IMR-90 (cell line): Measurements from ENCODE around the gene SLC39A3. TPM values are rescaled to one million over a fixed set of nuclear protein-coding genes. Genes with fewer than 3 reads are reported as not detected.

Source experiments
- ATAC-seq: fragments of 200-7000 bp; cut with Tn5 transposase; 2 replicates; pipeline ENCODE4 v1.9.1; 2020; ENCODE audit warnings: low read depth, mild to moderate bottlenecking, moderate library complexity
- BruUV-seq: library from RNA; stranded (reverse); fragments of 400-500 nt; replicated peaks from 2 replicates; lab custom pipeline; 2021; lab: Mats Ljungman, UMichigan
- CTCF ChIA-PET: fragments of 300-600 bp; formaldehyde crosslinking; extraction: SDS; loops from one replicate; lab custom pipeline; 2021; ENCODE audit warnings: antibody characterized with exemption; lab: Yijun Ruan, JAX
- POLR2A ChIA-PET: fragments of 300-600 bp; sonication (Branson Sonifier 250); formaldehyde crosslinking; loops from one replicate; lab custom pipeline; 2022; ENCODE audit warnings: antibody characterized with exemption; ENCODE audit not compliant: unreplicated experiment; lab: Charles Lee
- DNase-seq: peaks from one replicate; pipeline ENCODE4 v3.0.0; 2013
- H2AFZ ChIP-seq: replicated peaks from 2 replicates; pipeline ENCODE3; 2013; ENCODE audit warnings: low read length, mild to moderate bottlenecking; ENCODE audit not compliant: poor library complexity
- H2AK5ac ChIP-seq: 2 replicates; pipeline ENCODE4 v1.6.1; 2013; ENCODE audit warnings: low read depth, low read length, inconsistent platforms
- H2AK9ac ChIP-seq: replicated peaks from 2 replicates; pipeline ENCODE3; 2013; ENCODE audit warnings: mild to moderate bottlenecking, low read depth, low read length, moderate library complexity; ENCODE audit not compliant: poor library complexity
- H2BK120ac ChIP-seq: 2 replicates; pipeline ENCODE4 v1.6.1; 2013; ENCODE audit warnings: low read depth, low read length, inconsistent platforms
- H2BK15ac ChIP-seq: 3 replicates; pipeline ENCODE4 v1.6.1; 2013; ENCODE audit warnings: low read depth, low read length, inconsistent platforms
- H2BK20ac ChIP-seq: 2 replicates; pipeline ENCODE4 v1.6.1; 2013; ENCODE audit warnings: low read depth, mild to moderate bottlenecking, inconsistent platforms, low read length, moderate library complexity
- H2BK5ac ChIP-seq: 2 replicates; pipeline ENCODE4 v1.6.1; 2013; ENCODE audit warnings: mild to moderate bottlenecking, low read depth, low read length, inconsistent platforms; ENCODE audit not compliant: poor library complexity, severe bottlenecking
- H3K14ac ChIP-seq: replicated peaks from 2 replicates; pipeline ENCODE4 v1.6.1; 2013; ENCODE audit warnings: low read depth, low read length, inconsistent platforms
- H3K18ac ChIP-seq: 2 replicates; pipeline ENCODE4 v1.6.1; 2013; ENCODE audit warnings: low read depth, low read length, control low read depth
- H3K23ac ChIP-seq: 2 replicates; pipeline ENCODE4 v1.6.1; 2013; ENCODE audit warnings: low read depth, low read length, inconsistent platforms
- H3K27ac ChIP-seq: 2 replicates; pipeline ENCODE4 v1.5.1; 2013; ENCODE audit warnings: mild to moderate bottlenecking, control low read depth, low read length; ENCODE audit not compliant: insufficient read depth
- H3K27me3 ChIP-seq: 2 replicates; pipeline ENCODE4 v1.6.1; 2013; ENCODE audit warnings: low read length; ENCODE audit not compliant: control insufficient read depth, insufficient read depth
- H3K36me3 ChIP-seq: 2 replicates; pipeline ENCODE4 v1.6.1; 2013; ENCODE audit warnings: low read length, mixed read lengths; ENCODE audit not compliant: control insufficient read depth, insufficient read depth
- H3K4ac ChIP-seq: 2 replicates; pipeline ENCODE4 v1.6.1; 2013; ENCODE audit warnings: low read depth, low read length, inconsistent platforms
- H3K4me1 ChIP-seq: 2 replicates; pipeline ENCODE4 v1.6.1; 2013; ENCODE audit warnings: low read length, mixed read lengths; ENCODE audit not compliant: control insufficient read depth, insufficient read depth
- H3K4me2 ChIP-seq: 2 replicates; pipeline ENCODE4 v1.6.1; 2013; ENCODE audit warnings: low read depth, mild to moderate bottlenecking, control low read depth, low read length, moderate library complexity
- H3K4me3 ChIP-seq: 2 replicates; pipeline ENCODE4 v1.5.1; 2013; ENCODE audit warnings: low read depth, mild to moderate bottlenecking, control low read depth, low read length, moderate library complexity; ENCODE audit not compliant: insufficient read depth
- H3K56ac ChIP-seq: 2 replicates; pipeline ENCODE4 v1.6.1; 2013; ENCODE audit warnings: low read length, inconsistent platforms; ENCODE audit not compliant: insufficient read depth; ENCODE audit errors: extremely low read depth
- H3K79me1 ChIP-seq, 2 experiments: 2 replicates each; pipeline ENCODE4 v1.6.1; 2013; ENCODE audit warnings: low read length in 2 of 2, inconsistent platforms in 1 of 2, low read depth in 1 of 2
- H3K9ac ChIP-seq: 2 replicates; pipeline ENCODE4 v1.6.1; 2013; ENCODE audit warnings: low read depth, low read length, control low read depth
- H3K9me1 ChIP-seq: 2 replicates; pipeline ENCODE4 v1.6.1; 2013; ENCODE audit warnings: low read length, inconsistent platforms; ENCODE audit not compliant: insufficient read depth
- H3K9me3 ChIP-seq: 2 replicates; pipeline ENCODE4 v1.6.1; 2013; ENCODE audit warnings: low read length; ENCODE audit not compliant: control insufficient read depth, insufficient read depth
- H4K20me1 ChIP-seq: 2 replicates; pipeline ENCODE4 v1.6.1; 2013; ENCODE audit warnings: low read length, inconsistent platforms; ENCODE audit not compliant: insufficient read depth
- H4K5ac ChIP-seq: 2 replicates; pipeline ENCODE4 v1.6.1; 2013; ENCODE audit warnings: mild to moderate bottlenecking, low read depth, low read length, control low read depth
- H4K8ac ChIP-seq, 2 experiments: 2 replicates each; pipeline ENCODE4 v1.6.1; 2013; ENCODE audit warnings: low read depth in 2 of 2, low read length in 2 of 2, control low read depth in 1 of 2, inconsistent platforms in 1 of 2
- H4K91ac ChIP-seq: 2 replicates; pipeline ENCODE4 v1.6.1; 2013; ENCODE audit warnings: low read depth, low read length, inconsistent platforms; ENCODE audit not compliant: insufficient read depth
- ELK1 ChIP-seq: fragments of 150-350 bp; IDR thresholded peaks from 2 replicates; pipeline ENCODE4 v1.6.1; 2016; ENCODE audit warnings: low read depth, mild to moderate bottlenecking, low read length, moderate library complexity, borderline replicate concordance
- FOS ChIP-seq: fragments of 150-350 bp; IDR thresholded peaks from 2 replicates; pipeline ENCODE4 v1.6.1; 2016; ENCODE audit warnings: low read depth, low read length
- MAZ ChIP-seq: IDR thresholded peaks from 2 replicates; pipeline ENCODE4 v1.6.1; 2012; ENCODE audit warnings: low read depth, mild to moderate bottlenecking, low read length, improper control_type of control experiment, moderate library complexity, borderline replicate concordance
- RAD21 ChIP-seq: IDR thresholded peaks from 2 replicates; pipeline ENCODE4 v1.6.1; 2012; ENCODE audit warnings: low read length, improper control_type of control experiment
- RCOR1 ChIP-seq: IDR thresholded peaks from 2 replicates; pipeline ENCODE4 v1.6.1; 2012; ENCODE audit warnings: mild to moderate bottlenecking, low read length, improper control_type of control experiment; ENCODE audit not compliant: insufficient replicate concordance
- SMC3 ChIP-seq: fragments of 150-350 bp; IDR thresholded peaks from 2 replicates; pipeline ENCODE4 v1.6.1; 2016; ENCODE audit warnings: low read depth, mild to moderate bottlenecking, antibody characterized with exemption, low read length, moderate library complexity
- WGBS, 2 experiments: methylation state at CpG; one replicate each; pipeline versions ENCODE4 v1.1.5 to v1.1.7; 2013; ENCODE audit warnings: missing lambda C conversion rate in 2 of 2; ENCODE audit not compliant: insufficient read length in 1 of 2; ENCODE audit errors: extremely low coverage in 2 of 2; 5-methylcytosine and 5-hydroxymethylcytosine counted together
- dilution Hi-C: fragments of 300-500 bp; cut with HindIII; formaldehyde crosslinking; loops from one replicate; pipeline ENCODE4 v1.14.3; 2018; ENCODE audit warnings: low sequenced_read_pairs; ENCODE audit not compliant: unreplicated experiment
- in situ Hi-C: fragments of 300-500 bp; cut with MboI; formaldehyde crosslinking; loops from 3 replicates; pipeline ENCODE4 v1.14.3; 2019; ENCODE audit warnings: low sequenced_read_pairs, inconsistent platforms, mixed read lengths
- intact Hi-C: fragments of 100-400 bp; cut with micrococcal nuclease; formaldehyde crosslinking; loops from 2 replicates; pipeline ENCODE4 v1.10.0; 2022
- polyA plus RNA-seq, 3 experiments: library from polyadenylated mRNA; depleted of rRNA; stranded (reverse); fragments of >200 nt; gene quantifications; 2 replicates each; pipeline ENCODE4 v1.2.3, GENCODE V29; 2012; ENCODE audit warnings: low replicate concordance in 1 of 3
- total RNA-seq: library from RNA; depleted of rRNA; stranded (reverse); fragments of >200 nt; gene quantifications from 2 replicates; pipeline ENCODE4 v1.2.3, GENCODE V29; 2012

The SLC39A3 gene
- total and polyA plus RNA-seq, 2 of the 4 experiments (the other 2 are of a cell fraction), result 12.4 to 38.2 TPM

DNA sequence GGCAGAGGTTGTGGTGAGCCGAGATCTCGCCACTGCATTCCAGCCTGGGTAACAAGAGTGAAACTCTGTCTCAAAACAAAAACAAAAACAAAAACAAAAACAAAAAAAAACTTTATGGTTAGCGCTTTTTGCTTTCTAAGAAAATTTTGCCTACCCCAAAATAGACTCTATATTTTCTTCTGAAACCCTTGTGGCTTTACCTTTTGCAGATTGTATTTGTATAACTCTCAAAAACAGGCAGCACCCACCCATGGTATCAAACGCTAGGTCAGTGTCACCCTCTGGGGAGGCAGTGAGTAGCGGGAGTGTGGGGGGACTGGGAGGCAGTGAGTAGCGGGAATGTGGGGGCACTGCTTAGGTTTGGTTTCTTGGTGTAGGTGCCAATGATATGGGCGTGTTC, 7.5 kb upstream of the SLC39A3 start:
- no peaks in the 10 kb centered on the region for H3K36me3 ChIP-seq
- DNase-seq (no peak), ATAC-seq (no peak)
- no peak overlapping the region for H3K4ac ChIP-seq
- BruUV-seq, result no TSS peak
- H2BK20ac ChIP-seq, result no peak overlapping the region
- POLR2A ChIA-PET, result no interaction called here
- WGBS, 2 experiments, result 53% methylated on average over 3 of the region's 7 CpGs; no CpG with 5 or more reads in 1 of the 2 experiments
- H3K27me3 ChIP-seq, result peaks cover 1% of the 10 kb centered on the region; the same call in 1 of the 2 replicates
- no peaks in the 10 kb centered on the region for H3K79me1 ChIP-seq
- H4K8ac ChIP-seq, result no peak overlapping the region
- H4K20me1 ChIP-seq, result no peaks in the 10 kb centered on the region
- H3K56ac ChIP-seq, result no peak overlapping the region
- no peak overlapping the region for H2BK5ac ChIP-seq
- H2BK120ac ChIP-seq, result no peak overlapping the region
- H2AK5ac ChIP-seq, result no peak overlapping the region
- no peak overlapping the region for H3K18ac ChIP-seq
- no peaks in the 10 kb centered on the region for H3K4me1 ChIP-seq
- no peak overlapping the region for H4K5ac ChIP-seq
- no peak overlapping the region for H4K91ac ChIP-seq
- H3K4me3 ChIP-seq, result no peak overlapping the region
- no peaks in the 10 kb centered on the region for H3K9me1 ChIP-seq
- intact Hi-C loops (loop anchor here (10.0 kb wide), 1 partner anchor 273 kb away; the partner anchor contains the start of gene GADD45B), dilution Hi-C loops (no loop called here), in situ Hi-C loops (loop anchor here (5.0 kb wide), 1 partner anchor 100 kb away; no protein-coding TSS in a partner anchor)
- no peak overlapping the region for H3K14ac ChIP-seq
- TF ChIP-seq FOS (no peak), MAZ (no peak), ELK1 (no peak), RCOR1 (no peak), SMC3 (no peak), RAD21 (no peak)
- no peak overlapping the region for H3K27ac ChIP-seq
- H2AFZ ChIP-seq, result no peak overlapping the region
- no peak overlapping the region for H3K9ac ChIP-seq
- CTCF ChIA-PET, result interaction anchor here (3.2 kb wide), 1 partner anchor 99 kb away, joined by 28 read pairs; no protein-coding TSS in a partner anchor
- H3K9me3 ChIP-seq, result no peaks in the 10 kb centered on the region
- H2AK9ac ChIP-seq, result no peak overlapping the region
- no peak overlapping the region for H2BK15ac ChIP-seq
- no peak overlapping the region for H3K4me2 ChIP-seq
- no peak overlapping the region for H3K23ac ChIP-seq
